ENCODE data around the gene C1QA. TPM values are rescaled to one million over a fixed set of nuclear protein-coding genes. Genes with fewer than 3 reads are reported as not detected.
A peak's percentile ranks its signal among the peaks of the same experiment; 100 is the strongest.

Gene C1QA
- total and polyA plus RNA-seq, 10 of the 15 experiments (the other 5 are each of a cell fraction or from before 2014, with no cell fraction given), result 0.59 TPM; not detected in 9

GRCh38 chr1:22652881-22653316, 16.5 kb downstream of the C1QA start, which contains the start of gene C1QB:
Gene C1QB, plus strand, starts transcription at chr1:22653236. Its CDS starts 6,227 bp downstream, at chr1:22659463.
- no peak within 1 kb of the TSS for H2AFZ ChIP-seq (ENCODE audit: control insufficient read depth, low read depth, low read length)
- no peak for ATAC-seq
- SMC1A ChIA-PET (ENCODE audit: uncharacterized antibody, unreplicated experiment), result interaction anchor here (0.6 kb wide), 1 partner anchor 265 kb away, joined by 3 read pairs; no protein-coding TSS in a partner anchor
- no peak within 1 kb of the TSS for H3K4me3 ChIP-seq
- H3K4me2 ChIP-seq (ENCODE audit: control insufficient read depth, insufficient read depth), result no peak within 1 kb of the TSS
- intact Hi-C loops (cut with micrococcal nuclease; ENCODE audit: unreplicated experiment), result no loop called here
- no TSS peak for BruUV-seq (replicated peaks)
- H3K9me3 ChIP-seq (replicated peaks; ENCODE audit: control insufficient read depth, insufficient read depth, low read length), result no peaks in the 10 kb centered on the region
- DNase-seq (ENCODE audit: low read depth, low spot score), result no peak
- H3K36me3 ChIP-seq (ENCODE audit: control insufficient read depth in 2 of 2, insufficient read depth in 2 of 2, low read length in 1 of 2), result no peaks in the 10 kb centered on the region
- TF ChIP-seq WRNIP1 (IDR thresholded peaks at IDR 0.05; ENCODE audit: borderline replicate concordance, low read depth, low read length) (no peak), YBX1 (IDR thresholded peaks at IDR 0.05) (no peak), GATAD2B (conservative IDR thresholded peaks at IDR 0.05; ENCODE audit: low read depth) (no peak), SRF (IDR thresholded peaks at IDR 0.05; ENCODE audit: low read depth in 2 of 2, low read length in 2 of 2) (no peak), DPF2 (IDR thresholded peaks at IDR 0.05) (no peak), TCF7 (IDR thresholded peaks at IDR 0.05; ENCODE audit: borderline replicate concordance) (no peak)
- RAD21 ChIA-PET (ENCODE audit: unreplicated experiment), result no interaction called here
- H4K20me1 ChIP-seq (ENCODE audit: control insufficient read depth, insufficient read depth), result no peaks in the 10 kb centered on the region
- H3K27me3 ChIP-seq (replicated peaks in 1 of 2; ENCODE audit: control insufficient read depth in 2 of 2, insufficient read depth in 2 of 2, low read length in 1 of 2), result no peaks in the 10 kb centered on the region; a peak in 2 of 4 replicates
- CTCF ChIA-PET, result interaction anchor here (0.8 kb wide), 1 partner anchor 22 kb away, joined by 3 read pairs; no protein-coding TSS in a partner anchor
- no peaks in the 10 kb centered on the region for H3K79me2 ChIP-seq (ENCODE audit: control insufficient read depth, insufficient read depth, low read length)
- H3K4me1 ChIP-seq (ENCODE audit: control insufficient read depth, insufficient read depth, low read length), result no peaks in the 10 kb centered on the region
- in situ Hi-C loops (cut with MboI), result no loop called here
- no peak within 1 kb of the TSS for H3K27ac ChIP-seq (ENCODE audit: control insufficient read depth, insufficient read depth)
- no peak within 1 kb of the TSS for H3K9ac ChIP-seq (ENCODE audit: control insufficient read depth, insufficient read depth, low read length)
- POLR2A ChIA-PET, result no interaction called here
- FAIRE-seq, result no peak
- WGBS (ENCODE audit: insufficient coverage, insufficient replicate concordance, low lambda C conversion rate, missing lambda C conversion rate), result 25% methylated on average over 13 of the region's 13 CpGs

DNA sequence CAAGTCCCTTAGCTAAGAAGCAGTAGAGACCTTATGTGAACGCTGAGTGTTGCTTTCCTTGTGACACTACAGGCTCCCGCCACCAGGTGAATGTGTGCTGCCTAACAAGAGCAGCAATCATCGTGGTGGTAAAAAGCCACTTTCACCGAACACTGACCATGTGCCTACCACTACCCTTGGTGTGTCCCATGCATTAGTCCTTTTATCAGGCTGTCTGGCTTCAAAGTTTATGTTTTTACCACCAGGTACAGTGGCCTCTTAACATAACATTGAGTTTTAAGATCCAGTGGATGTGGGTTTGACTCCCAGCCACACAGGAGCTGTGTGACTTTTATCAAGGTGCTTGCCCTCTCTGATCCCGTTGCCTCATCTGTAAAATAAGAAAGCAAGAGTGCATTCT, 18.3 kb downstream of the C1QA start:
- H3K9ac ChIP-seq (ENCODE audit: control insufficient read depth, insufficient read depth, low read length), result no peak overlapping the region
- ChIA-PET SMC1A (ENCODE audit: uncharacterized antibody, unreplicated experiment) (no interaction called here), POLR2A (no interaction called here), RAD21 (ENCODE audit: unreplicated experiment) (no interaction called here), CTCF (interaction anchor here (0.7 to 1.5 kb wide), 2 partner anchors 14 to 269 kb away, joined by 3 to 4 read pairs; no protein-coding TSS in a partner anchor)
- H4K20me1 ChIP-seq (ENCODE audit: control insufficient read depth, insufficient read depth), result no peaks in the 10 kb centered on the region
- no peaks in the 10 kb centered on the region; a peak in 2 of 4 replicates for H3K27me3 ChIP-seq (replicated peaks in 1 of 2; ENCODE audit: control insufficient read depth in 2 of 2, insufficient read depth in 2 of 2, low read length in 1 of 2)
- intact Hi-C loops (cut with micrococcal nuclease; ENCODE audit: unreplicated experiment), result no loop called here
- TF ChIP-seq CTCF (IDR thresholded peaks at IDR 0.05 in 2 of 3, conservative IDR thresholded peaks at IDR 0.05 in 1 of 3; ENCODE audit: control insufficient read depth in 2 of 3, extremely low read depth in 1 of 3, insufficient read depth in 1 of 3, low read depth in 3 of 3, low read length in 3 of 3), result 0 out of 6 replicates have a peak, but pooled peaks of 2 of the 3 experiments have one; percentile 0 to 13
- TF ChIP-seq MTA3 (IDR thresholded peaks at IDR 0.05; ENCODE audit: borderline replicate concordance, low read length), result no peak
- 16% methylated on average over 5 of the region's 5 CpGs for WGBS (ENCODE audit: insufficient coverage, insufficient replicate concordance, low lambda C conversion rate, missing lambda C conversion rate)
- H3K27ac ChIP-seq (ENCODE audit: control insufficient read depth, insufficient read depth), result no peak overlapping the region
- no peak overlapping the region for H2AFZ ChIP-seq (ENCODE audit: control insufficient read depth, low read depth, low read length)
- H3K36me3 ChIP-seq (ENCODE audit: control insufficient read depth in 2 of 2, insufficient read depth in 2 of 2, low read length in 1 of 2), result no peaks in the 10 kb centered on the region
- no peaks in the 10 kb centered on the region for H3K4me1 ChIP-seq (ENCODE audit: control insufficient read depth, insufficient read depth, low read length)
- FAIRE-seq (no peak), ATAC-seq (no peak), DNase-seq (ENCODE audit: low read depth, low spot score) (no peak)
- no peak overlapping the region for H3K4me3 ChIP-seq
- H3K79me2 ChIP-seq (ENCODE audit: control insufficient read depth, insufficient read depth, low read length), result no peaks in the 10 kb centered on the region
- H3K9me3 ChIP-seq (replicated peaks; ENCODE audit: control insufficient read depth, insufficient read depth, low read length), result no peaks in the 10 kb centered on the region
- no peak overlapping the region for H3K4me2 ChIP-seq (ENCODE audit: control insufficient read depth, insufficient read depth)
- no TSS peak for BruUV-seq (replicated peaks)
- in situ Hi-C loops (cut with MboI), result no loop called here
